ENCODE measurements around the gene EPS8.

Gene EPS8

GRCh38 chr12:15712823-15713660 is 76.1 kb downstream of the EPS8 start:
- no peaks in the 10 kb centered on the region for H4K20me1 ChIP-seq (ENCODE audit: insufficient read depth, low read length)
- no peaks in the 10 kb centered on the region for H3K9me3 ChIP-seq (ENCODE audit: insufficient read depth, low read length, severe bottlenecking)
- H3K9ac ChIP-seq (ENCODE audit: low read depth, low read length), result no peak overlapping the region
- TF ChIP-seq EZH2 (IDR thresholded peaks at IDR 0.05; ENCODE audit: borderline replicate concordance, low read depth, low read length, severe bottlenecking) (no peak), CTCF (IDR thresholded peaks at IDR 0.05; ENCODE audit: borderline replicate concordance, extremely low read depth, low read length, poor library complexity, severe bottlenecking) (no peak)
- no peaks in the 10 kb centered on the region for H3K27me3 ChIP-seq (ENCODE audit: insufficient read depth, low read length, poor library complexity)
- H2AFZ ChIP-seq (ENCODE audit: low read depth, low read length), result no peak overlapping the region
- H3K27ac ChIP-seq (ENCODE audit: low read length), result no peak overlapping the region
- H3K4me2 ChIP-seq (ENCODE audit: insufficient read depth, low read length), result no peak overlapping the region
- H3K4me1 ChIP-seq (ENCODE audit: insufficient read depth, low read length), result no peaks in the 10 kb centered on the region
- no peaks in the 10 kb centered on the region for H3K79me2 ChIP-seq (ENCODE audit: insufficient read depth, low read length)
- H3K36me3 ChIP-seq (ENCODE audit: insufficient read depth, low read length), result no peaks in the 10 kb centered on the region
- DNase-seq, result no peak
- no peak for ATAC-seq (ENCODE audit: insufficient read depth, low read depth)
- no peak overlapping the region for H3K4me3 ChIP-seq (ENCODE audit: low read depth in 1 of 2, low read length in 2 of 2)

- Histone ChIP-seq H3K4me3 (ENCODE audit: low read depth in 1 of 2, low read length in 2 of 2) (no peak overlapping the region), H3K79me2 (ENCODE audit: insufficient read depth, low read length) (no peaks in the 10 kb centered on the region), H4K20me1 (ENCODE audit: insufficient read depth, low read length) (no peaks in the 10 kb centered on the region), H3K27ac (ENCODE audit: low read length) (no peak overlapping the region), H3K4me1 (ENCODE audit: insufficient read depth, low read length) (no peaks in the 10 kb centered on the region), H3K36me3 (ENCODE audit: insufficient read depth, low read length) (no peaks in the 10 kb centered on the region), H3K27me3 (ENCODE audit: insufficient read depth, low read length, poor library complexity) (no peaks in the 10 kb centered on the region), H2AFZ (ENCODE audit: low read depth, low read length) (no peak overlapping the region), H3K4me2 (ENCODE audit: insufficient read depth, low read length) (no peak overlapping the region), H3K9ac (ENCODE audit: low read depth, low read length) (no peak overlapping the region), H3K9me3 (ENCODE audit: insufficient read depth, low read length, severe bottlenecking) (no peaks in the 10 kb centered on the region)
- ATAC-seq (ENCODE audit: insufficient read depth, low read depth) (no peak), DNase-seq (no peak)
- TF ChIP-seq EZH2 (IDR thresholded peaks at IDR 0.05; ENCODE audit: borderline replicate concordance, low read depth, low read length, severe bottlenecking), result no peak
- no peak for TF ChIP-seq CTCF (IDR thresholded peaks at IDR 0.05; ENCODE audit: borderline replicate concordance, extremely low read depth, low read length, poor library complexity, severe bottlenecking)
Measured at GRCh38 chr12:15712160-15712559, 77.0 kb downstream of the EPS8 start.

- Histone ChIP-seq H3K36me3 (ENCODE audit: insufficient read depth, low read length) (no peaks in the 10 kb centered on the region), H3K79me2 (ENCODE audit: insufficient read depth, low read length) (no peaks in the 10 kb centered on the region), H3K4me1 (ENCODE audit: insufficient read depth, low read length) (no peaks in the 10 kb centered on the region), H3K4me2 (ENCODE audit: insufficient read depth, low read length) (no peak overlapping the region), H3K9ac (ENCODE audit: low read depth, low read length) (no peak overlapping the region), H2AFZ (ENCODE audit: low read depth, low read length) (no peak overlapping the region), H4K20me1 (ENCODE audit: insufficient read depth, low read length) (no peaks in the 10 kb centered on the region), H3K27ac (ENCODE audit: low read length) (no peak overlapping the region), H3K4me3 (ENCODE audit: low read depth in 1 of 2, low read length in 2 of 2) (no peak overlapping the region), H3K27me3 (ENCODE audit: insufficient read depth, low read length, poor library complexity) (no peaks in the 10 kb centered on the region), H3K9me3 (ENCODE audit: insufficient read depth, low read length, severe bottlenecking) (no peaks in the 10 kb centered on the region)
- TF ChIP-seq EZH2 (IDR thresholded peaks at IDR 0.05; ENCODE audit: borderline replicate concordance, low read depth, low read length, severe bottlenecking) (no peak), CTCF (IDR thresholded peaks at IDR 0.05; ENCODE audit: borderline replicate concordance, extremely low read depth, low read length, poor library complexity, severe bottlenecking) (no peak)
- DNase-seq, result no peak
- ATAC-seq (ENCODE audit: insufficient read depth, low read depth), result no peak
Measured at GRCh38 chr12:15710860-15711510, 78.2 kb downstream of the EPS8 start.

Data from DND-41 (cell line).